ENCODE data around the gene AQP10. TPM values are rescaled to one million over a fixed set of nuclear protein-coding genes. Genes with fewer than 3 reads are reported as not detected.

Gene AQP10
- total RNA-seq, 1 donor from 2014 or later = not detected

DNA sequence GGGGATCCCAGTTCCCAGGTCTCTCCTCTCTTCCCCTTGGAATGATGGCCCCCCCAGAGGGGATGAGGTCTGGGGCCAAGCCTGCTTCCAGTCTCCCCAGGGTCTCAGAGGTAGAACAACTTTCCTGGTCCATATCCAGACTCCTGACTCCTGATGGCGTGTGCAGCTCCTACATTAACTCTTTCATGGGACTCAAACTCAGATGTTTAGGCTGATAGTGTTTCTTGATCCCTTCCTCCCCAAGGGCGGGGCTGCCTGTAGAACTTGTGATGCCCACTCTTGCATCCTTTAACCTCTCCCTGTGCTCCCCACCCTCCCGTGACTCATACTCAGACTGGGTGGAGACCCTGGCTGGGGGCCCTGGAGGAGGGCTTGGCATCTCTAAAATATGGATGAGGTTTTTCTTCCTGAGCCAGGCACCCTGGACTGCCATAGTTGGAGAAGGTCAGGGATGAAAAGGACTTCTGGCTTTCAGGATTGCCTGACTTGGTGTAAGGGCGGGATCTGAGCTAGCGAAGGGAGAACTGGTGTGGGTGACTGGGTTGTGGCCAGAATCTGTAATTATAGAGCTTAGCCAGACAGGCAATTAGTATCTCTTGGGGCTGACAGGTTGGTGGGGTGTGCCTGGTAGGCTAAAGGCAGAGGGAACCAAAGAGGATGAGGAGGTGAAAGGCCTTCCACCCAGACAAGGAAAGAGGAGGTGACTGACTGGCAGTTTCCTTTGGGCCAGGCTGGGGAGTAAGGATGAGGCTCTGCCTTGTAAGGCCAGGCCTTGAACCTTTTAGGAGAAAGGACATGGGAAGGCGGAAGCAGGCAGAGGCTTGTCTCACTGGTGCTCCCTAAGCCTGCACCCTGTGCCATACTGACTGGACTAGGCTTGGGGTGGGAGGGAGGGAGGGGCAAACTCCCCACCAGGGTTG is 5.9 kb downstream of the AQP10 start:
- peak overlapping the region; percentile 99 for H3K27ac Mint-ChIP-seq (ENCODE audit: unreplicated experiment)
- Histone ChIP-seq H4K20me1 (ENCODE audit: insufficient read depth, low read length) (peaks cover 42% of the 10 kb centered on the region), H3K79me2 (ENCODE audit: insufficient read depth, low read length) (peaks cover 42% of the 10 kb centered on the region), H3K36me3 (ENCODE audit: insufficient read depth, low read length) (peaks cover 5% of the 10 kb centered on the region), H2AFZ (ENCODE audit: low read depth, low read length) (peak overlapping the region; percentile 7), H3K9ac (ENCODE audit: low read length) (peak overlapping the region; percentile 94), H3K4me3 (ENCODE audit: insufficient read depth, low read depth, low read length) (peak overlapping the region; percentile 93), H3K27ac (ENCODE audit: low read depth, low read length) (peak overlapping the region; percentile 92), H3K27me3 (ENCODE audit: insufficient read depth, low read length) (peaks cover 6% of the 10 kb centered on the region), H3K4me1 (ENCODE audit: insufficient read depth, low read length) (peaks cover 37% of the 10 kb centered on the region), H3K9me3 (ENCODE audit: insufficient read depth, low read depth, low read length) (no peaks in the 10 kb centered on the region), H3K4me2 (ENCODE audit: low read length) (peak overlapping the region; percentile 99)
- peaks cover 23% of the 10 kb centered on the region for H3K4me1 Mint-ChIP-seq (ENCODE audit: low read depth, unreplicated experiment)
- peak; percentile 73 for DNase-seq (ENCODE audit: low read depth)
- FAIRE-seq = no peak
- peak overlapping the region; percentile 99 for H3K4me3 Mint-ChIP-seq (ENCODE audit: unreplicated experiment)
- peaks cover 24% of the 10 kb centered on the region for H3K27me3 Mint-ChIP-seq (ENCODE audit: low read depth, unreplicated experiment)
- no peak for TF ChIP-seq EZH2 (IDR thresholded peaks at IDR 0.05; ENCODE audit: insufficient read depth, low read length)
- H3K36me3 Mint-ChIP-seq (ENCODE audit: low read depth, unreplicated experiment) = peaks cover 10% of the 10 kb centered on the region
- no peaks in the 10 kb centered on the region for H3K9me3 Mint-ChIP-seq (ENCODE audit: unreplicated experiment)

DNA sequence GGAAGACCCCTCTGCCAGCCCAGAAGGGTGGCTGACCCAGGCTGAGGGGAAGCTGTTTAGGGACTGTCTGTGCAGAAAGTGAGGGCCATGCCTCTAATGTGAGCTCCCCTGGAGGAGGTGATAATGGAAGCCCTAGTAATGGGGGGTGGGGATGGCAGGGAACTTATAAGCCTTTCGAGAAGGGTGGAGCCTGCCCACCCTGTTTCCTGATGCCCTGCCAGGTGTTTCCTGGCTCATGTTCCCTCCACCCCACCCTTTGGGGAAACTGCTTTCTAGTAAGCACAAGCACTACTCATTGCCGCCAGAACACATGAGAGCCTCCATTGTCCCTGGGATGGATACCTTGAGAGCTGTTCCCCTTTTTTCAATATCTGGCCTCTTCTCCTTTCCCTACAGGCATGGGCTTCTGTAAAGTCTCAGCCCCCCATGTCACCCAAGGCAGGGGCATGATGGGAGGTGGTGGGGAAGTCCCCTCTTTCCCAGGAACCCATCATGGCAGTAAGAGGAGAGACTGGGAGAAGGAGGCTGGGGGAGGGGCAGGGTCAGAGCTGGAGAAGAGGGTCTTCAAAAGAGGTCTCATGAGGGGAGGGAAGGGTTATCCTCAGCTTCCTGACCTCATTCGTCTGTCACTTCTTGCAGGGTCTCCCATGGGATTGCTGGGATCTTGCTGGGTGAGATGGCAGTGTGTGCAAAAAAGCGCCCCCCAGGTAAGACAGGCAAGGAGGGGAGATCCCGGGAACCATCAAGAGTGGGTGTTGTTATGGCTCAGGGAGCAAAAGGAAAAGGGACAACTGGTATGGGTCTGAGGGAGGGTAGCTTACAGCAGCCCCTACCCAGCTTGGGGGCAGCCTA is 6.8 kb downstream of the AQP10 start:
- peaks cover 46% of the 10 kb centered on the region for H4K20me1 ChIP-seq (ENCODE audit: insufficient read depth, low read length)
- peak overlapping the region; percentile 74 for H3K4me3 Mint-ChIP-seq (ENCODE audit: unreplicated experiment)
- H3K27me3 ChIP-seq (ENCODE audit: insufficient read depth, low read length) = peaks cover 6% of the 10 kb centered on the region
- H3K36me3 ChIP-seq (ENCODE audit: insufficient read depth, low read length) = peaks cover 13% of the 10 kb centered on the region
- H3K27ac Mint-ChIP-seq (ENCODE audit: unreplicated experiment) = no peak overlapping the region
- H3K27ac ChIP-seq (ENCODE audit: low read depth, low read length) = no peak overlapping the region
- no peak for FAIRE-seq
- H3K9me3 ChIP-seq (ENCODE audit: insufficient read depth, low read depth, low read length) = no peaks in the 10 kb centered on the region
- H3K27me3 Mint-ChIP-seq (ENCODE audit: low read depth, unreplicated experiment) = peaks cover 16% of the 10 kb centered on the region
- peak overlapping the region; percentile 63 for H3K9ac ChIP-seq (ENCODE audit: low read length)
- TF ChIP-seq, protein P1, sequence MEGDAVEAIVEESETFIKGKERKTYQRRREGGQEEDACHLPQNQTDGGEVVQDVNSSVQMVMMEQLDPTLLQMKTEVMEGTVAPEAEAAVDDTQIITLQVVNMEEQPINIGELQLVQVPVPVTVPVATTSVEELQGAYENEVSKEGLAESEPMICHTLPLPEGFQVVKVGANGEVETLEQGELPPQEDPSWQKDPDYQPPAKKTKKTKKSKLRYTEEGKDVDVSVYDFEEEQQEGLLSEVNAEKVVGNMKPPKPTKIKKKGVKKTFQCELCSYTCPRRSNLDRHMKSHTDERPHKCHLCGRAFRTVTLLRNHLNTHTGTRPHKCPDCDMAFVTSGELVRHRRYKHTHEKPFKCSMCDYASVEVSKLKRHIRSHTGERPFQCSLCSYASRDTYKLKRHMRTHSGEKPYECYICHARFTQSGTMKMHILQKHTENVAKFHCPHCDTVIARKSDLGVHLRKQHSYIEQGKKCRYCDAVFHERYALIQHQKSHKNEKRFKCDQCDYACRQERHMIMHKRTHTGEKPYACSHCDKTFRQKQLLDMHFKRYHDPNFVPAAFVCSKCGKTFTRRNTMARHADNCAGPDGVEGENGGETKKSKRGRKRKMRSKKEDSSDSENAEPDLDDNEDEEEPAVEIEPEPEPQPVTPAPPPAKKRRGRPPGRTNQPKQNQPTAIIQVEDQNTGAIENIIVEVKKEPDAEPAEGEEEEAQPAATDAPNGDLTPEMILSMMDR (IDR thresholded peaks at IDR 0.05; ENCODE audit: insufficient read depth, low read depth, low read length) = no peak
- TF ChIP-seq EZH2 (IDR thresholded peaks at IDR 0.05; ENCODE audit: insufficient read depth, low read length) = no peak
- peaks cover 22% of the 10 kb centered on the region for H3K4me1 Mint-ChIP-seq (ENCODE audit: low read depth, unreplicated experiment)
- H2AFZ ChIP-seq (ENCODE audit: low read depth, low read length) = no peak overlapping the region
- peak overlapping the region; percentile 54 for H3K4me3 ChIP-seq (ENCODE audit: insufficient read depth, low read depth, low read length)
- no peaks in the 10 kb centered on the region for H3K9me3 Mint-ChIP-seq (ENCODE audit: unreplicated experiment)
- H3K4me2 ChIP-seq (ENCODE audit: low read length) = peak overlapping the region; percentile 99
- H3K79me2 ChIP-seq (ENCODE audit: insufficient read depth, low read length) = peaks cover 42% of the 10 kb centered on the region
- peaks cover 13% of the 10 kb centered on the region for H3K36me3 Mint-ChIP-seq (ENCODE audit: low read depth, unreplicated experiment)
- peaks cover 37% of the 10 kb centered on the region for H3K4me1 ChIP-seq (ENCODE audit: insufficient read depth, low read length)
- DNase-seq (ENCODE audit: low read depth) = no peak

All from astrocyte (in vitro differentiated cells and primary cell).